ENCODE results near the gene PHKB.

The PHKB gene

DNA sequence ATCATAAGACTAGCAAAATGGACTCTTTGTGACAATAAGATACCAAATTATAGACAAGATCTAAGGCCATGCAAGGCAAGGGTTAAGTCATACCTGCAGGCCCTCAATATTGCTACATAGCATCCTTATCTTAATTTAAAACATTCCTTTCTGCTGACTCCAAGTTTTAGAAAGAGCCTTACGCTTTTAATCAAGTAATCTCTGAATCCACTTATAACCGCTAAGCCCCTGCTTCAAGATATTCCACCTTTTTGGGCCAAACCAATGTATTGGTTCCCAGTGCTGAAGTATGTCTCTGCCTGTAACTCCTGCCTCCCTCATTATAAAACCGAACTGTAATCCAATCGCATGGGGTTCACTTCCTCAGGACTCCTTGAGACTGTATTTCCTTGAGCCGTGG is 255.4 kb downstream of the PHKB start:
- TF ChIP-seq CEBPB (IDR thresholded peaks at IDR 0.05) = no peak

DNA sequence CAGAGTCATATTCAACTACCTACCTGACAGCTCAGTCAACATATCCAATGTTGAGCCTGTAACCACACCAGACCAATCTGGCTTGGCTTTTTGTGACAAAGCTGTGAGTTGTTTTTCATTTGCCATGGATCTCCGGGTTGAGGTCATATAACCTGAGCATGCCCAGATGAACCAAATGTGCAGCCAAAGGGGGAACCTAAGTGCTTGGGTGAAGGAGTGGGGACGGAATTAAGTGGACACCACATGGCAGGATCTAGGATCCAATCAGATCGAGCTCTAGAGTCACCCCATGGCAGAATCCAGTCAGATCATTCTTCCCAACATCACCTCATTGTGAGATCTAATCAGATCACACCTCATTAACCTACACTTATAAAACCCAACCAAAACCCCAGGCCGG is 258.6 kb downstream of the PHKB start:
- no peak for TF ChIP-seq TAF1 (IDR thresholded peaks at IDR 0.05; ENCODE audit: low read depth)
- no peak for TF ChIP-seq TEAD4 (IDR thresholded peaks at IDR 0.05)
- TF ChIP-seq NFIC (IDR thresholded peaks at IDR 0.05) = no peak
- TF ChIP-seq EGR1 (IDR thresholded peaks at IDR 0.05) = no peak
- no peak for TF ChIP-seq CEBPB (IDR thresholded peaks at IDR 0.05)
- TF ChIP-seq FOXM1 (IDR thresholded peaks at IDR 0.05; ENCODE audit: borderline replicate concordance, low read depth) = no peak
- TF ChIP-seq YY1 (IDR thresholded peaks at IDR 0.05; ENCODE audit: low read depth) = no peak
- TF ChIP-seq TCF12 (IDR thresholded peaks at IDR 0.05; ENCODE audit: low read depth) = no peak
- no peak for TF ChIP-seq ZBTB7A (IDR thresholded peaks at IDR 0.05; ENCODE audit: low read depth)
- TF ChIP-seq, protein P1, sequence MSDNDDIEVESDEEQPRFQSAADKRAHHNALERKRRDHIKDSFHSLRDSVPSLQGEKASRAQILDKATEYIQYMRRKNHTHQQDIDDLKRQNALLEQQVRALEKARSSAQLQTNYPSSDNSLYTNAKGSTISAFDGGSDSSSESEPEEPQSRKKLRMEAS (IDR thresholded peaks at IDR 0.05) = no peak
- TF ChIP-seq, protein P2, sequence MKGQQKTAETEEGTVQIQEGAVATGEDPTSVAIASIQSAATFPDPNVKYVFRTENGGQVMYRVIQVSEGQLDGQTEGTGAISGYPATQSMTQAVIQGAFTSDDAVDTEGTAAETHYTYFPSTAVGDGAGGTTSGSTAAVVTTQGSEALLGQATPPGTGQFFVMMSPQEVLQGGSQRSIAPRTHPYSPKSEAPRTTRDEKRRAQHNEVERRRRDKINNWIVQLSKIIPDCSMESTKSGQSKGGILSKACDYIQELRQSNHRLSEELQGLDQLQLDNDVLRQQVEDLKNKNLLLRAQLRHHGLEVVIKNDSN (IDR thresholded peaks at IDR 0.05) = no peak
- TF ChIP-seq, protein P3, sequence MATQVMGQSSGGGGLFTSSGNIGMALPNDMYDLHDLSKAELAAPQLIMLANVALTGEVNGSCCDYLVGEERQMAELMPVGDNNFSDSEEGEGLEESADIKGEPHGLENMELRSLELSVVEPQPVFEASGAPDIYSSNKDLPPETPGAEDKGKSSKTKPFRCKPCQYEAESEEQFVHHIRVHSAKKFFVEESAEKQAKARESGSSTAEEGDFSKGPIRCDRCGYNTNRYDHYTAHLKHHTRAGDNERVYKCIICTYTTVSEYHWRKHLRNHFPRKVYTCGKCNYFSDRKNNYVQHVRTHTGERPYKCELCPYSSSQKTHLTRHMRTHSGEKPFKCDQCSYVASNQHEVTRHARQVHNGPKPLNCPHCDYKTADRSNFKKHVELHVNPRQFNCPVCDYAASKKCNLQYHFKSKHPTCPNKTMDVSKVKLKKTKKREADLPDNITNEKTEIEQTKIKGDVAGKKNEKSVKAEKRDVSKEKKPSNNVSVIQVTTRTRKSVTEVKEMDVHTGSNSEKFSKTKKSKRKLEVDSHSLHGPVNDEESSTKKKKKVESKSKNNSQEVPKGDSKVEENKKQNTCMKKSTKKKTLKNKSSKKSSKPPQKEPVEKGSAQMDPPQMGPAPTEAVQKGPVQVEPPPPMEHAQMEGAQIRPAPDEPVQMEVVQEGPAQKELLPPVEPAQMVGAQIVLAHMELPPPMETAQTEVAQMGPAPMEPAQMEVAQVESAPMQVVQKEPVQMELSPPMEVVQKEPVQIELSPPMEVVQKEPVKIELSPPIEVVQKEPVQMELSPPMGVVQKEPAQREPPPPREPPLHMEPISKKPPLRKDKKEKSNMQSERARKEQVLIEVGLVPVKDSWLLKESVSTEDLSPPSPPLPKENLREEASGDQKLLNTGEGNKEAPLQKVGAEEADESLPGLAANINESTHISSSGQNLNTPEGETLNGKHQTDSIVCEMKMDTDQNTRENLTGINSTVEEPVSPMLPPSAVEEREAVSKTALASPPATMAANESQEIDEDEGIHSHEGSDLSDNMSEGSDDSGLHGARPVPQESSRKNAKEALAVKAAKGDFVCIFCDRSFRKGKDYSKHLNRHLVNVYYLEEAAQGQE (IDR thresholded peaks at IDR 0.05; ENCODE audit: low read depth) = no peak
- no peak for TF ChIP-seq EP300 (IDR thresholded peaks at IDR 0.05; ENCODE audit: borderline replicate concordance)
- TF ChIP-seq CREB1 (IDR thresholded peaks at IDR 0.05; ENCODE audit: low read depth) = no peak
- no peak for TF ChIP-seq RAD21 (IDR thresholded peaks at IDR 0.05; ENCODE audit: low read depth)

DNA sequence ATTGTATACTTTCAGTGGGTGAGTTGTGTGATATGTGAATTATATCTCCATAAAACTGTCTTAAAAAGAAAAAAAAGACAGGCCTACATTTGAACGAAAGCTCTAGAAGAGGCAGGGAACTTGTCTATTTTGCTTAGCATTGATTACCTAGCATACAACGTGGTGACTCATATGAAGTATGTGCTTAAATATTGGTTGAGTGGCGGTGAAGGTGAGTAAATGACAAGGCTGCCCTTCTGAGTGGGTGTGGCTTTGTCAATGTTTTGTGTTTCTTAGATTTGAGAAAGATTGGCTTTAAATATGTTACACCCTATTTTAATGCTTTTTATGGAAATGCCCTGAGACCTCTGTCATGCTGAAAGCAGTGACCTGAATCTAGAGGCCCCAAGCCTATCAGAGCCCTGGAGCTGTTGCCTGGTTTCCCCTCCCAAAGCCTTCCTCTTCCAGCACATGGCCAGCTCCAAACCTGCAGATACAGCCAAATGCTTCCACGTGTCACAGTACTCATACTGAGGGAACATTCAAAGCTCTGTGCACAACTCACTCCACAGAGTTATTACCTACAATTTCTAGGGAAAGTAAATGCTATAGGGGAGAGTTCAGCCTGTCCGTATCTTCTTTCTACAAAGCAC is 260.0 kb downstream of the PHKB start:
- TF ChIP-seq, protein P2 (IDR thresholded peaks at IDR 0.05) = no peak
- no peak for TF ChIP-seq RAD21 (IDR thresholded peaks at IDR 0.05; ENCODE audit: low read depth)
- no peak for TF ChIP-seq CREB1 (IDR thresholded peaks at IDR 0.05; ENCODE audit: low read depth)
- TF ChIP-seq NFIC (IDR thresholded peaks at IDR 0.05) = no peak

DNA sequence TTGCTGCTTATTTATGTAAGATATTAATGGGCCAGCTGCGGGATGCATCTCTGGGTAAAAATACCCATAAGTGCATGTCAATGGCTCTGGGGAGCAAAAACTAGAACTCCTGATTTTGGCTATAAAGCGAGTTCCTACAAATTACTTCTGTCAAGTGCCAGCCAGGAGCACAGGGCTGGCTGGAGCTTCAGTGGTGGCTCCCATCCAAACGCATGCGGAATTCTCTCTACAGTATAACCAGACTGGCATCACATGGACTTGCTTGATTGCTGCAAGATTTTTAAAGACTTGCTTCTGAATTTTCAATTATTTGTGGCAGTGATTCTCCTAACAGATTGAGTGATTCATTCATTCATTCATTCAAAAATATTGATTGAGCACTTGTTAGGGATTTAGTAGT is 260.9 kb downstream of the PHKB start:
- TF ChIP-seq, protein P1 (IDR thresholded peaks at IDR 0.05) = no peak
- TF ChIP-seq NFIC (IDR thresholded peaks at IDR 0.05) (no peak), EP300 (IDR thresholded peaks at IDR 0.05; ENCODE audit: borderline replicate concordance) (no peak), CREB1 (IDR thresholded peaks at IDR 0.05; ENCODE audit: low read depth) (no peak), TCF12 (IDR thresholded peaks at IDR 0.05; ENCODE audit: low read depth) (no peak), ZBTB7A (IDR thresholded peaks at IDR 0.05; ENCODE audit: low read depth) (no peak), RAD21 (IDR thresholded peaks at IDR 0.05; ENCODE audit: low read depth) (no peak), TAF1 (IDR thresholded peaks at IDR 0.05; ENCODE audit: low read depth) (no peak)

DNA sequence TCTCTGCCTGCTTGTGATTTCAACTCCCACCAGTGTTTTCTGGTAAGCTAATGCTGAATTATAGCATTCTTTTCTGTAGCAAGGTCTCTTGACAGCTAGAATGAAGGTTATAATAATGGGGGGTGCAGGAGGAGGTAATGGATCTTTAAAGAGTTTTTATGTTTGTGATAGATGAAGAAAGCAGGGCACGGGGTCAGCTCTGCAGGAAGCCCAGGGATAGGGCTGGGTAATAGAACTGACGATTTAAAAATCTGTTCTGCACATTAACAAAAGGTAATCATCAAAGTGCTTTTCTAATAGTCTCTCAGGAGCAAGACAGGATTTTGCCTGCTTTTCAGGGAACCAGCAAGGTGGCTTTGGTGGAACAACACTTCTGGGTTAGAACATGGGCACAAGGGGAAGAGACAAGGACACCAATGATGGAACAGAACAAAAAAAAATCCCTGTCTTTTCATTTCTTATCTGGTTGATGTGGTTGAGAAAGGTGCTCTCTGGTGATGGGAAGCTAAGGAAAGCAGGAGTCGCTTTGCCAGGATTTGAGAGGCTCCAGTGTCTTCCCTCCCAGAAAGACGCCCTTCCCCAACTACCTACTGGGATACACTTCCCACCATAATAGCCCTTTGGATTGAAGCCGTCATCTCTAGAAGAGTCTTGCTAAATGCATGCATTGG is 263.1 kb downstream of the PHKB start:
- TF ChIP-seq, protein P2 (IDR thresholded peaks at IDR 0.05) = no peak
- TF ChIP-seq TCF12 (IDR thresholded peaks at IDR 0.05; ENCODE audit: low read depth) (no peak), CEBPB (IDR thresholded peaks at IDR 0.05) (no peak), CREB1 (IDR thresholded peaks at IDR 0.05; ENCODE audit: low read depth) (no peak), ZBTB7A (IDR thresholded peaks at IDR 0.05; ENCODE audit: low read depth) (no peak), NFIC (IDR thresholded peaks at IDR 0.05) (no peak), TAF1 (IDR thresholded peaks at IDR 0.05; ENCODE audit: low read depth) (no peak), YY1 (IDR thresholded peaks at IDR 0.05; ENCODE audit: low read depth) (no peak), FOXM1 (IDR thresholded peaks at IDR 0.05; ENCODE audit: borderline replicate concordance, low read depth) (no peak), EGR1 (IDR thresholded peaks at IDR 0.05) (no peak), EP300 (IDR thresholded peaks at IDR 0.05; ENCODE audit: borderline replicate concordance) (no peak), RAD21 (IDR thresholded peaks at IDR 0.05; ENCODE audit: low read depth) (no peak), TEAD4 (IDR thresholded peaks at IDR 0.05) (no peak)
- TF ChIP-seq, protein P1 (IDR thresholded peaks at IDR 0.05) = no peak

DNA sequence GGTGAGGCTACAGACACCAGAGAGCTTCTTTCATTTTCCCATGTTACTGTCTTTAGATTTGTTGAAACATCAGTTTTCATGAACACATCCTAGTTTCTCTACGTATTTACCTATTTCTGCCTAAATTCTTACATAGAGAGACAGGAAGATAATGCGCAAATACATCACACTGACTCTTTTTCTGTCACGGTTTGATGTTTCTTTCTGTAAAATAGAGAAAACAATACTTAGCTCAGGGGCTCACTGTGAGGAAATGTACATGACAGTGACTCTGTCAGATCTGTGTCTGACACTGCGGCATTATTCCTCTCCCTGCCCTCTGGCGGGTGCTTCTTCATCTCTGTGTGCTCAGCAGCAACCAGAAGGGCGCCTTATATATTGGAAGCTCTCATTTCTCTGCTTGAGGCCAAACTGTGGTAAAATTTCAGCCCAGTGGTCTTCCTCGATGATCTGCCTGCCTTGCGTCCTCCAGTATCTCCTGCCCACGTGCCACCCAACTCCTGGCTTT is 264.1 kb downstream of the PHKB start:
- TF ChIP-seq, protein P2 (IDR thresholded peaks at IDR 0.05) = no peak
- TF ChIP-seq NFIC (IDR thresholded peaks at IDR 0.05) = no peak
- TF ChIP-seq TCF12 (IDR thresholded peaks at IDR 0.05; ENCODE audit: low read depth) = no peak
- no peak for TF ChIP-seq EP300 (IDR thresholded peaks at IDR 0.05; ENCODE audit: borderline replicate concordance)
- no peak for TF ChIP-seq CEBPB (IDR thresholded peaks at IDR 0.05)
- TF ChIP-seq, protein P1 (IDR thresholded peaks at IDR 0.05) = no peak
- TF ChIP-seq RAD21 (IDR thresholded peaks at IDR 0.05; ENCODE audit: low read depth) = no peak
- no peak for TF ChIP-seq CREB1 (IDR thresholded peaks at IDR 0.05; ENCODE audit: low read depth)
